GM12892 (cell line): ENCODE measurements around the gene WDR62.

ENCODE experiments used
- DNase-seq: peaks from one replicate; pipeline ENCODE4 v3.0.0; 2011; ENCODE audit not compliant: insufficient read length
- FAIRE-seq: peaks from 2 replicates; lab custom pipeline; 2011; peaks lifted over from hg19 to GRCh38; lab: Jason Lieb, UNC
- POLR2A ChIP-seq: IDR thresholded peaks from 2 replicates; pipeline ENCODE4 v1.6.1; 2011; ENCODE audit warnings: low read depth, low read length, control low read depth
- POLR2AphosphoS5 ChIP-seq: IDR thresholded peaks from 2 replicates; pipeline ENCODE4 v1.6.1; 2011; ENCODE audit warnings: low read depth, low read length, control low read depth
- TAF1 ChIP-seq: IDR thresholded peaks from 2 replicates; pipeline ENCODE4 v1.6.1; 2011; ENCODE audit warnings: low read depth, mild to moderate bottlenecking, control low read depth, low read length, borderline replicate concordance

The WDR62 gene

GRCh38 chr19:36106441-36106840, 51.7 kb downstream of the WDR62 start:
- no peak for DNase-seq
- FAIRE-seq: no peak
- TF ChIP-seq POLR2A (no peak), TAF1 (no peak), POLR2AphosphoS5 (no peak)

GRCh38 chr19:36106991-36107390, 52.3 kb downstream of the WDR62 start:
- TF ChIP-seq POLR2AphosphoS5 (no peak), TAF1 (no peak), POLR2A (no peak)
- DNase-seq: no peak
- no peak for FAIRE-seq

- DNase-seq (no peak), FAIRE-seq (no peak)
- TF ChIP-seq TAF1: no peak
- no peak for TF ChIP-seq POLR2A
- TF ChIP-seq POLR2AphosphoS5: no peak
Measured at GRCh38 chr19:36108684-36109083, 54.0 kb downstream of the WDR62 start.

- DNase-seq (no peak), FAIRE-seq (no peak)
- TF ChIP-seq TAF1 (no peak), POLR2A (no peak), POLR2AphosphoS5 (no peak)
Measured at GRCh38 chr19:36110487-36111199, 55.9 kb downstream of the WDR62 start, which contains the start of gene OVOL3. Gene OVOL3 (plus strand): TSS chr19:36111143. CDS start chr19:36111203, 60 bp downstream.

- DNase-seq (no peak), FAIRE-seq (no peak)
- no peak for TF ChIP-seq POLR2A
- TF ChIP-seq TAF1: no peak
- no peak for TF ChIP-seq POLR2AphosphoS5
Measured at GRCh38 chr19:36111200-36111539, 56.5 kb downstream of the WDR62 start.

GRCh38 chr19:36112678-36113077, 58.0 kb downstream of the WDR62 start:
- no peak for TF ChIP-seq TAF1
- no peak for TF ChIP-seq POLR2A
- no peak for TF ChIP-seq POLR2AphosphoS5
- DNase-seq (no peak), FAIRE-seq (no peak)

GRCh38 chr19:36113425-36113824, 58.7 kb downstream of the WDR62 start:
- FAIRE-seq: no peak
- no peak for TF ChIP-seq POLR2AphosphoS5
- no peak for TF ChIP-seq TAF1
- no peak for TF ChIP-seq POLR2A
- DNase-seq: no peak

GRCh38 chr19:36113894-36114720, 59.4 kb downstream of the WDR62 start:
- TF ChIP-seq POLR2AphosphoS5: no peak
- TF ChIP-seq TAF1: no peak
- no peak for TF ChIP-seq POLR2A
- FAIRE-seq (no peak), DNase-seq (no peak)

GRCh38 chr19:36114721-36115452, 60.2 kb downstream of the WDR62 start, which contains the start of gene POLR2I:
Gene POLR2I (minus strand): TSS chr19:36114875. CDS start chr19:36114856, 19 bp downstream.
- DNase-seq (peak; percentile 97), FAIRE-seq (peak; percentile 99)
- no peak; the same call in none of the 2 replicates for TF ChIP-seq TAF1
- peak; percentile 76; the same call in 1 of the 2 replicates for TF ChIP-seq POLR2A
- TF ChIP-seq POLR2AphosphoS5: peak; percentile 42

- peak; percentile 82 for TF ChIP-seq POLR2AphosphoS5
- TF ChIP-seq POLR2A: peak; percentile 82
- peak; percentile 82; the same call in 1 of the 2 replicates for TF ChIP-seq TAF1
- peak; percentile 84 for DNase-seq
- FAIRE-seq: no peak
Measured at GRCh38 chr19:36115453-36116343, 61.0 kb downstream of the WDR62 start, which contains the start of gene TBCB. Gene TBCB (plus strand): TSS chr19:36115468. CDS start chr19:36115561, 93 bp downstream.

GRCh38 chr19:36116344-36116637, 61.6 kb downstream of the WDR62 start:
- FAIRE-seq (peak; percentile 44), DNase-seq (no peak)
- TF ChIP-seq POLR2AphosphoS5 (no peak), POLR2A (no peak), TAF1 (no peak)
